PFSK-1 (cell line): ENCODE results near the gene MAST4.

Source experiments
- FOXP2 ChIP-seq: optimal IDR thresholded peaks from 2 replicates; pipeline ENCODE3; 2011; ENCODE audit warnings: borderline replicate concordance, control low read depth, inconsistent platforms; ENCODE audit not compliant: insufficient read depth; ENCODE audit errors: extremely low read length, extremely low read depth
- POLR2AphosphoS5 ChIP-seq: IDR thresholded peaks from 2 replicates; pipeline ENCODE4 v1.6.1; 2012; ENCODE audit warnings: low read depth, mild to moderate bottlenecking, control low read depth, low read length, moderate library complexity
- SIN3A ChIP-seq: IDR thresholded peaks from 2 replicates; pipeline ENCODE4 v1.6.1; 2012; ENCODE audit warnings: mild to moderate bottlenecking, low read length, moderate library complexity, borderline replicate concordance; ENCODE audit not compliant: insufficient read depth
- TAF1 ChIP-seq: IDR thresholded peaks from 2 replicates; pipeline ENCODE4 v1.6.1; 2012; ENCODE audit warnings: low read length, control low read depth, borderline replicate concordance; ENCODE audit not compliant: insufficient read depth
- TF ChIP-seq, protein P1 (sequence below), 2 experiments: IDR thresholded peaks; 2 replicates each; pipeline versions ENCODE4 v1.6.1 to v1.8.0; 2011 to 2012; ENCODE audit warnings: low read depth in 2 of 2, low read length in 2 of 2, control low read depth in 1 of 2, inconsistent platforms in 1 of 2, mild to moderate bottlenecking in 1 of 2, moderate library complexity in 1 of 2; ENCODE audit not compliant: insufficient read depth in 1 of 2

DNA sequence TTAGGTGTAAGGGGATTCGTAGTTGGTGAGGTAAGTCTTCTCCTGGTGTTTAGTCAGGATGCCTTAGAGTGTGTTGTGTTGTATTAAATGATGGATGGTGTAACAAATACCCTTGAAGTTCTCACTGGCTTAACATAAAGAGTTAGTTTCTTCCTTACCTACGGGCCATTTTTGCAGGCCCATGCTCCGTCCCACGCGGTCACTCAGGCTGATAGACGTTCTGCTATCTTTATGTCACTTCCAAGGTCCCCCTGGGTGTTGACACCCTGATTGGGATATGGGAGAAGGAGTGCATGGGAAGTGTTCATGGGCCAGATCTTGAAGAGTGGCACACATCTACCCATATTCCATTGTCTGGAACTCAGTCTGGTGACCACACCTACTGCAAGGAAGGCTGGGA, 214.0 kb downstream of the MAST4 start:
- TF ChIP-seq, protein P1, sequence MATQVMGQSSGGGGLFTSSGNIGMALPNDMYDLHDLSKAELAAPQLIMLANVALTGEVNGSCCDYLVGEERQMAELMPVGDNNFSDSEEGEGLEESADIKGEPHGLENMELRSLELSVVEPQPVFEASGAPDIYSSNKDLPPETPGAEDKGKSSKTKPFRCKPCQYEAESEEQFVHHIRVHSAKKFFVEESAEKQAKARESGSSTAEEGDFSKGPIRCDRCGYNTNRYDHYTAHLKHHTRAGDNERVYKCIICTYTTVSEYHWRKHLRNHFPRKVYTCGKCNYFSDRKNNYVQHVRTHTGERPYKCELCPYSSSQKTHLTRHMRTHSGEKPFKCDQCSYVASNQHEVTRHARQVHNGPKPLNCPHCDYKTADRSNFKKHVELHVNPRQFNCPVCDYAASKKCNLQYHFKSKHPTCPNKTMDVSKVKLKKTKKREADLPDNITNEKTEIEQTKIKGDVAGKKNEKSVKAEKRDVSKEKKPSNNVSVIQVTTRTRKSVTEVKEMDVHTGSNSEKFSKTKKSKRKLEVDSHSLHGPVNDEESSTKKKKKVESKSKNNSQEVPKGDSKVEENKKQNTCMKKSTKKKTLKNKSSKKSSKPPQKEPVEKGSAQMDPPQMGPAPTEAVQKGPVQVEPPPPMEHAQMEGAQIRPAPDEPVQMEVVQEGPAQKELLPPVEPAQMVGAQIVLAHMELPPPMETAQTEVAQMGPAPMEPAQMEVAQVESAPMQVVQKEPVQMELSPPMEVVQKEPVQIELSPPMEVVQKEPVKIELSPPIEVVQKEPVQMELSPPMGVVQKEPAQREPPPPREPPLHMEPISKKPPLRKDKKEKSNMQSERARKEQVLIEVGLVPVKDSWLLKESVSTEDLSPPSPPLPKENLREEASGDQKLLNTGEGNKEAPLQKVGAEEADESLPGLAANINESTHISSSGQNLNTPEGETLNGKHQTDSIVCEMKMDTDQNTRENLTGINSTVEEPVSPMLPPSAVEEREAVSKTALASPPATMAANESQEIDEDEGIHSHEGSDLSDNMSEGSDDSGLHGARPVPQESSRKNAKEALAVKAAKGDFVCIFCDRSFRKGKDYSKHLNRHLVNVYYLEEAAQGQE (IDR thresholded peaks at IDR 0.05; ENCODE audit: insufficient read depth in 1 of 2, low read depth in 2 of 2, low read length in 2 of 2) = no peak
- TF ChIP-seq SIN3A = no peak
- no peak for TF ChIP-seq POLR2AphosphoS5
- TF ChIP-seq TAF1 = no peak
- TF ChIP-seq FOXP2 = no peak
